Neural cell (in vitro differentiated cells): ENCODE data around the gene SLC6A6. TPM values are rescaled to one million over a fixed set of nuclear protein-coding genes. Genes with fewer than 3 reads are reported as not detected.

ENCODE experiments used
- H2AFZ ChIP-seq: fragments of 200-600, 300-800 bp; sonication (generic), shearing (Covaris generic); 2 replicates; pipeline ENCODE4 v1.6.0; 2014; ENCODE audit warnings: low read depth, mild to moderate bottlenecking, antibody characterized with exemption, low read length, moderate library complexity
- H3F3A ChIP-seq: fragments of 200-600 bp; shearing (Covaris generic); 2 replicates; pipeline ENCODE4 v1.6.1; 2016; ENCODE audit warnings: mild to moderate bottlenecking, moderate library complexity, mixed read lengths, antibody characterized with exemption, low read length; ENCODE audit not compliant: insufficient read depth, poor library complexity, severe bottlenecking
- H3K27ac ChIP-seq: fragments of 200-600, 300-800 bp; sonication (generic), shearing (Covaris generic); 2 replicates; pipeline ENCODE4 v1.5.1; 2014; ENCODE audit warnings: mild to moderate bottlenecking, low read length, moderate library complexity
- H3K27me3 ChIP-seq: fragments of 300-800, 200-600 bp; sonication (generic), shearing (Covaris generic); 2 replicates; pipeline ENCODE4 v1.6.0; 2014; ENCODE audit warnings: mild to moderate bottlenecking, low read depth, low read length, moderate library complexity; ENCODE audit not compliant: insufficient read depth
- H3K36me3 ChIP-seq: fragments of 300-800, 200-600 bp; sonication (generic), shearing (Covaris generic); 2 replicates; pipeline ENCODE4 v1.5.1; 2014; ENCODE audit warnings: mild to moderate bottlenecking, antibody characterized with exemption, low read length, moderate library complexity; ENCODE audit not compliant: insufficient read depth
- H3K4me2 ChIP-seq: fragments of 300-800, 200-600 bp; sonication (generic), shearing (Covaris generic); 2 replicates; pipeline ENCODE4 v1.6.0; 2014; ENCODE audit warnings: mild to moderate bottlenecking, low read length
- H3K4me3 ChIP-seq: fragments of 300-800, 200-600 bp; sonication (generic), shearing (Covaris generic); 2 replicates; pipeline ENCODE4 v1.5.1; 2014; ENCODE audit warnings: mild to moderate bottlenecking, low read length, moderate library complexity
- H3K79me2 ChIP-seq: fragments of 200-600 bp; shearing (Covaris generic); replicated peaks from 2 replicates; pipeline ENCODE4 v1.6.0; 2014; ENCODE audit warnings: mild to moderate bottlenecking, low read length, moderate library complexity; ENCODE audit not compliant: insufficient read depth
- H3K9ac ChIP-seq: fragments of 300-800, 200-600 bp; sonication (generic), shearing (Covaris generic); 2 replicates; pipeline ENCODE4 v1.6.1; 2016; ENCODE audit warnings: mild to moderate bottlenecking, low read length, mixed read lengths
- H3K9me2 ChIP-seq: fragments of 200-600 bp; shearing (Covaris generic); 2 replicates; pipeline ENCODE4 v1.6.1; 2016; ENCODE audit warnings: mild to moderate bottlenecking, low read length, mixed read lengths; ENCODE audit not compliant: insufficient read depth
- H3K9me3 ChIP-seq: fragments of 200-600, 300-800 bp; sonication (generic), shearing (Covaris generic); 2 replicates; pipeline ENCODE4 v1.6.1; 2016; ENCODE audit warnings: mild to moderate bottlenecking, mixed run types, low read length, moderate library complexity, mixed read lengths
- H4K20me1 ChIP-seq: fragments of 200-600 bp; shearing (Covaris generic); 2 replicates; pipeline ENCODE4 v1.6.1; 2016; ENCODE audit warnings: mild to moderate bottlenecking, mixed run types; ENCODE audit not compliant: insufficient read depth
- EP300 ChIP-seq: fragments of 450-650 bp; conservative IDR thresholded peaks from 2 replicates; pipeline ENCODE4 v1.6.1; 2014; ENCODE audit warnings: antibody characterized with exemption, mild to moderate bottlenecking, moderate library complexity; ENCODE audit not compliant: poor library complexity, severe bottlenecking
- EZH2 ChIP-seq: fragments of 200-600, 300-800 bp; shearing (Covaris generic), sonication (generic); IDR thresholded peaks from 2 replicates; pipeline ENCODE4 v1.6.1; 2014; ENCODE audit warnings: antibody characterized with exemption, low read length, borderline replicate concordance, mild to moderate bottlenecking; ENCODE audit not compliant: insufficient read depth, poor library complexity, severe bottlenecking
- MXI1 ChIP-seq: fragments of 450-650 bp; conservative IDR thresholded peaks from 2 replicates; pipeline ENCODE4 v1.6.1; 2014; ENCODE audit warnings: antibody characterized with exemption, mild to moderate bottlenecking; ENCODE audit not compliant: poor library complexity, severe bottlenecking
- POLR2AphosphoS5 ChIP-seq: IDR thresholded peaks from 2 replicates; pipeline ENCODE4 v1.6.1; 2012
- RAD21 ChIP-seq: fragments of 450-650 bp; conservative IDR thresholded peaks from 2 replicates; pipeline ENCODE4 v1.6.1; 2014; ENCODE audit warnings: antibody characterized with exemption, mild to moderate bottlenecking, moderate library complexity
- SMC3 ChIP-seq: fragments of 450-650 bp; conservative IDR thresholded peaks from 2 replicates; pipeline ENCODE4 v1.6.1; 2014; ENCODE audit warnings: antibody characterized with exemption, mild to moderate bottlenecking, moderate library complexity; ENCODE audit not compliant: poor library complexity
- TAF1 ChIP-seq: IDR thresholded peaks from 2 replicates; pipeline ENCODE4 v1.6.1; 2012; ENCODE audit warnings: low read depth
- polyA plus RNA-seq: library from polyadenylated mRNA; depleted of rRNA; stranded (reverse); fragments of >200 nt; gene quantifications from 2 replicates; pipeline ENCODE4 v1.2.3, GENCODE V29; 2014
- TF ChIP-seq, protein P1 (sequence below): IDR thresholded peaks from 2 replicates; pipeline ENCODE4 v1.6.1; 2012; ENCODE audit warnings: borderline replicate concordance
- TF ChIP-seq, protein P2 (sequence below): fragments of 450-650 bp; IDR thresholded peaks from 2 replicates; pipeline ENCODE4 v1.5.1; 2014; ENCODE audit warnings: antibody characterized with exemption, mild to moderate bottlenecking, moderate library complexity; ENCODE audit not compliant: poor library complexity, severe bottlenecking

The SLC6A6 gene
- polyA plus RNA-seq, 1 donor from 2014 or later: 15.9 TPM

DNA sequence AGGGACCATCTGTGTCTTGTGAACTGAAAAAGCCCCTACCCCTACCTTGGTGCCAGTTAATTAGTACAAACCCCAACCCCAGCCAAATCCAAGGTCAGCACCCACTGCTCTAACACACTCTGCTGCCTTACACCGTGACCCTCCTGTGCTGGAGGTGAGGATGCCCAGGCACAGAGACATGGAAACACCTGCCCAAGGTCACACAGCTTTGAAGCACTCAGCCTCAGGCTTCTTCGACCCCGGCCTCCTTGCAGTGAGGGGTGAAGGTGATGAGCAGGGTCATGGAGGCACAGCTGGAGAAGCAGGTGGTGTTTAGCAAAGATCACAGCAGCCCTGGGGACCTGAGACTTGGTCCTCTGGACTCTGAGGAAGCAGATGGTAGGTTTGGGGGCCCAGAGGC is 39.0 kb upstream of the SLC6A6 start:
- H3K4me2 ChIP-seq: no peak overlapping the region
- H3K9me3 ChIP-seq: no peaks in the 10 kb centered on the region
- H3K27me3 ChIP-seq: no peaks in the 10 kb centered on the region
- H3K36me3 ChIP-seq: no peaks in the 10 kb centered on the region
- H3F3A ChIP-seq: no peaks in the 10 kb centered on the region
- H3K9ac ChIP-seq: no peak overlapping the region
- no peaks in the 10 kb centered on the region for H3K9me2 ChIP-seq
- H3K79me2 ChIP-seq: no peaks in the 10 kb centered on the region
- H2AFZ ChIP-seq: no peak overlapping the region
- no peak overlapping the region for H3K27ac ChIP-seq
- TF ChIP-seq, protein P1, sequence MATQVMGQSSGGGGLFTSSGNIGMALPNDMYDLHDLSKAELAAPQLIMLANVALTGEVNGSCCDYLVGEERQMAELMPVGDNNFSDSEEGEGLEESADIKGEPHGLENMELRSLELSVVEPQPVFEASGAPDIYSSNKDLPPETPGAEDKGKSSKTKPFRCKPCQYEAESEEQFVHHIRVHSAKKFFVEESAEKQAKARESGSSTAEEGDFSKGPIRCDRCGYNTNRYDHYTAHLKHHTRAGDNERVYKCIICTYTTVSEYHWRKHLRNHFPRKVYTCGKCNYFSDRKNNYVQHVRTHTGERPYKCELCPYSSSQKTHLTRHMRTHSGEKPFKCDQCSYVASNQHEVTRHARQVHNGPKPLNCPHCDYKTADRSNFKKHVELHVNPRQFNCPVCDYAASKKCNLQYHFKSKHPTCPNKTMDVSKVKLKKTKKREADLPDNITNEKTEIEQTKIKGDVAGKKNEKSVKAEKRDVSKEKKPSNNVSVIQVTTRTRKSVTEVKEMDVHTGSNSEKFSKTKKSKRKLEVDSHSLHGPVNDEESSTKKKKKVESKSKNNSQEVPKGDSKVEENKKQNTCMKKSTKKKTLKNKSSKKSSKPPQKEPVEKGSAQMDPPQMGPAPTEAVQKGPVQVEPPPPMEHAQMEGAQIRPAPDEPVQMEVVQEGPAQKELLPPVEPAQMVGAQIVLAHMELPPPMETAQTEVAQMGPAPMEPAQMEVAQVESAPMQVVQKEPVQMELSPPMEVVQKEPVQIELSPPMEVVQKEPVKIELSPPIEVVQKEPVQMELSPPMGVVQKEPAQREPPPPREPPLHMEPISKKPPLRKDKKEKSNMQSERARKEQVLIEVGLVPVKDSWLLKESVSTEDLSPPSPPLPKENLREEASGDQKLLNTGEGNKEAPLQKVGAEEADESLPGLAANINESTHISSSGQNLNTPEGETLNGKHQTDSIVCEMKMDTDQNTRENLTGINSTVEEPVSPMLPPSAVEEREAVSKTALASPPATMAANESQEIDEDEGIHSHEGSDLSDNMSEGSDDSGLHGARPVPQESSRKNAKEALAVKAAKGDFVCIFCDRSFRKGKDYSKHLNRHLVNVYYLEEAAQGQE: no peak
- TF ChIP-seq SMC3 (no peak), POLR2AphosphoS5 (no peak), TAF1 (no peak), EP300 (no peak), RAD21 (no peak)
- TF ChIP-seq, protein P2, sequence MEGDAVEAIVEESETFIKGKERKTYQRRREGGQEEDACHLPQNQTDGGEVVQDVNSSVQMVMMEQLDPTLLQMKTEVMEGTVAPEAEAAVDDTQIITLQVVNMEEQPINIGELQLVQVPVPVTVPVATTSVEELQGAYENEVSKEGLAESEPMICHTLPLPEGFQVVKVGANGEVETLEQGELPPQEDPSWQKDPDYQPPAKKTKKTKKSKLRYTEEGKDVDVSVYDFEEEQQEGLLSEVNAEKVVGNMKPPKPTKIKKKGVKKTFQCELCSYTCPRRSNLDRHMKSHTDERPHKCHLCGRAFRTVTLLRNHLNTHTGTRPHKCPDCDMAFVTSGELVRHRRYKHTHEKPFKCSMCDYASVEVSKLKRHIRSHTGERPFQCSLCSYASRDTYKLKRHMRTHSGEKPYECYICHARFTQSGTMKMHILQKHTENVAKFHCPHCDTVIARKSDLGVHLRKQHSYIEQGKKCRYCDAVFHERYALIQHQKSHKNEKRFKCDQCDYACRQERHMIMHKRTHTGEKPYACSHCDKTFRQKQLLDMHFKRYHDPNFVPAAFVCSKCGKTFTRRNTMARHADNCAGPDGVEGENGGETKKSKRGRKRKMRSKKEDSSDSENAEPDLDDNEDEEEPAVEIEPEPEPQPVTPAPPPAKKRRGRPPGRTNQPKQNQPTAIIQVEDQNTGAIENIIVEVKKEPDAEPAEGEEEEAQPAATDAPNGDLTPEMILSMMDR: no peak
- no peaks in the 10 kb centered on the region for H4K20me1 ChIP-seq
- no peak overlapping the region for H3K4me3 ChIP-seq

DNA sequence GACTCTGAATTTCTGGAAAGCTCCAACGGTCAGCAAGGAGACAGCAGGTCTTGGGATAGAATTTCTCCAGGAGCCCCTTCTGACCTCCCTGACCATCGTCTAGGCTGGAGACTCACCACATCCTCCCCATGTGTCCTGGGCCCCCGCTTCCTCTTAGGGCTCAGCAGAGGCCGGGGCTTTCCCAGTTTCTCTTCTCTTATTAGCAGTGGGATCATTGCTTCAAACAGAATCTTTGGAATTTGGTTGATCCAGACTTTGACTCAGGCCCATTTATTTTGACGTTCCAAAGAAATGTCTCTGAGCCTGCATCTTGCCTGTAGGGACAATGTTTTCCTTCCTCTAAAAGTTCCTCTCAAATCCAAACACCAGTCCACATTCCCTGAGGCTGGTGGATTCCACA is 38.4 kb upstream of the SLC6A6 start:
- Histone ChIP-seq H3K9me2 (no peaks in the 10 kb centered on the region), H3K36me3 (no peaks in the 10 kb centered on the region), H3K4me3 (no peak overlapping the region), H2AFZ (no peak overlapping the region), H3K27me3 (no peaks in the 10 kb centered on the region), H3F3A (no peaks in the 10 kb centered on the region), H3K79me2 (no peaks in the 10 kb centered on the region), H3K9me3 (no peaks in the 10 kb centered on the region), H3K27ac (no peak overlapping the region), H3K4me2 (no peak overlapping the region), H3K9ac (no peak overlapping the region), H4K20me1 (no peaks in the 10 kb centered on the region)
- no peak for TF ChIP-seq POLR2AphosphoS5
- TF ChIP-seq EP300: no peak
- TF ChIP-seq EZH2: no peak
- no peak for TF ChIP-seq TAF1
- no peak for TF ChIP-seq RAD21
- TF ChIP-seq SMC3: no peak
- no peak for TF ChIP-seq MXI1
- TF ChIP-seq, protein P1: no peak
- TF ChIP-seq, protein P2: no peak
